HepG2 (cell line): ENCODE measurements around the gene NCKAP1.

Source experiments
- JUNB ChIP-seq: sonication (generic); formaldehyde crosslinking; IDR thresholded peaks from 2 replicates; pipeline ENCODE4 v1.8.0; 2022; ENCODE audit warnings: missing genetic modification reagents, mild to moderate bottlenecking, borderline replicate concordance
- JUND ChIP-seq: sonication (generic); formaldehyde crosslinking; IDR thresholded peaks from 2 replicates; pipeline ENCODE4 v1.8.0; 2022; ENCODE audit warnings: mild to moderate bottlenecking, missing genetic modification reagents
- MAFK ChIP-seq, 2 experiments: IDR thresholded peaks in 1 of 2; conservative IDR thresholded peaks in 1 of 2; 2 replicates each; pipeline ENCODE4 v1.6.1; 2011; ENCODE audit warnings: improper control_type of control experiment in 2 of 2, low read length in 2 of 2
- TBL1XR1 ChIP-seq: fragments of 150-350 bp; IDR thresholded peaks from 2 replicates; pipeline ENCODE4 v1.6.1; 2014; ENCODE audit warnings: borderline replicate concordance, low read length; ENCODE audit not compliant: partially characterized antibody
- USF2 ChIP-seq, 2 experiments: sonication (generic) in 1 of 2; formaldehyde crosslinking in 1 of 2; IDR thresholded peaks; 2 replicates each; pipeline versions ENCODE4 v1.5.1 to v1.6.1; 2011 to 2020; ENCODE audit warnings: borderline replicate concordance in 1 of 2, low read depth in 1 of 2, low read length in 1 of 2, mild to moderate bottlenecking in 1 of 2, missing genetic modification reagents in 1 of 2, moderate library complexity in 1 of 2

DNA sequence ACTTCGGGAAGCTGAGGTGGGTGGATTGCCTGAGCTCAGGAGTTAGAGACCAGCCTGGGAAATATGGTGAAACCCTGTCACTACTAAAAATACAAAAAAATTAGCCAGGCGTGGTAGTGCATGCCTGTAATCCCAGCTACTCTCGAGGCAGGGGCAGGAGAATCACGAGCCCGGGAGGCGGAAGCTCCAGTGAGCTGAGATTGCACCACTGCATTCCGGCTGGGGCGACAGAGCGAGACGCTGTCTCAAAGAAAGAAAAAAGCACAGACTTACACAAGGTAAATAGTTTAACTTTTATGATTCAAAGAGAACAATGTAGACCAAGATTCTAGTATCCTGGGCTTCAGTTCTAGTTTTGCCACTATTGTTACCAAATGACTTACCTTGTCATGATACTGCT lies 37.4 kb downstream of the NCKAP1 start:
- no peak for TF ChIP-seq JUND
- TF ChIP-seq TBL1XR1 = no peak
- TF ChIP-seq USF2 (IDR thresholded peaks at IDR 0.05; ENCODE audit: low read depth, low read length) = no peak
- no peak for TF ChIP-seq USF2 (CRISPR knock-in tag; IDR thresholded peaks at IDR 0.05; ENCODE audit: borderline replicate concordance)
- TF ChIP-seq JUNB (CRISPR knock-in tag) = no peak
- no peak for TF ChIP-seq MAFK (conservative IDR thresholded peaks at IDR 0.05 in 1 of 2, IDR thresholded peaks at IDR 0.05 in 1 of 2; ENCODE audit: low read length in 2 of 2)
